GM12891 (cell line): Measurements from ENCODE around the gene ZNF543.
"Not testable (repeated sequence)": the region's sequence is repeated elsewhere in the genome, so short reads cannot be mapped to it uniquely, and the experiment has no call there.

Experiments
- DNase-seq: peaks from one replicate; pipeline ENCODE4 v3.0.0; 2011; ENCODE audit warnings: low spot score; ENCODE audit not compliant: insufficient read length
- FAIRE-seq: peaks from 2 replicates; lab custom pipeline; 2011; peaks lifted over from hg19 to GRCh38; lab: Jason Lieb, UNC
- PAX5 ChIP-seq: IDR thresholded peaks from 2 replicates; pipeline ENCODE4 v1.6.1; 2011; ENCODE audit warnings: low read length, moderate library complexity, mild to moderate bottlenecking; ENCODE audit not compliant: insufficient read depth, severe bottlenecking
- POLR2A ChIP-seq: IDR thresholded peaks from 2 replicates; pipeline ENCODE4 v1.6.1; 2011; ENCODE audit warnings: low read depth, low read length, control low read depth
- POLR2AphosphoS5 ChIP-seq: IDR thresholded peaks from 2 replicates; pipeline ENCODE4 v1.6.1; 2011; ENCODE audit warnings: low read depth, low read length, control low read depth
- POU2F2 ChIP-seq: IDR thresholded peaks from 2 replicates; pipeline ENCODE4 v1.6.1; 2011; ENCODE audit warnings: low read depth, mild to moderate bottlenecking, control low read depth, low read length, moderate library complexity
- SPI1 ChIP-seq: IDR thresholded peaks from 2 replicates; pipeline ENCODE4 v1.6.1; 2011; ENCODE audit warnings: low read depth, low read length, control low read depth
- TAF1 ChIP-seq: IDR thresholded peaks from 2 replicates; pipeline ENCODE4 v1.6.1; 2011; ENCODE audit warnings: low read depth, low read length, control low read depth

The ZNF543 gene

DNA sequence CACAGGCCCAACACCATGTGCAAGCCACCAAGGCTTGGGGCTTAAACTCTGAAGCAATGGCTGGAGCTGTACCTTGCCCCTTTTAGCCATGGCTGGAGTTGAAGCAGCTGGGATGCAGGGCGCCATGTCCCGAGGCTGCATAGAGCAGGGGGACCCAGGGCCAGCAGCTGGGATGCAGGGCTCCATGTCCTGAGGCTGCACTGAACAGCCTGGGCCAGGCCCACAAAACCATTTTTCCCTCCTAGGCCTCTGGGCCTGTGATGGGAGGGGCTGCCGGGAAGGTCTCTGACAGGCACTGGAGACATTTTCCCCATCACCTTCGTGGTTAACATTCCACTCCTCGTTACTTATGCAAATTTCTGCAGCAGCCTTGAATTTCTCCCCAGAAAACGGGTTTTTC lies 53.9 kb downstream of the ZNF543 start:
- FAIRE-seq = no peak
- DNase-seq = no peak
- TF ChIP-seq TAF1 (no peak), SPI1 (no peak), POLR2AphosphoS5 (no peak), POLR2A (no peak)

GRCh38 chr19:57374647-57375046 lies 54.4 kb downstream of the ZNF543 start:
- not testable (repeated sequence) for FAIRE-seq

GRCh38 chr19:57376151-57376550 lies 55.9 kb downstream of the ZNF543 start:
- TF ChIP-seq POLR2AphosphoS5 = no peak
- TF ChIP-seq SPI1 = no peak
- TF ChIP-seq POLR2A = no peak
- TF ChIP-seq PAX5 = no peak
- TF ChIP-seq TAF1 = no peak
- TF ChIP-seq POU2F2 = no peak
- FAIRE-seq (no peak), DNase-seq (no peak)

More at GRCh38 chr19:57374647-57375046, 54.4 kb downstream of the ZNF543 start:
- DNase-seq = not testable (repeated sequence)

GRCh38 chr19:57377498-57378146 lies 57.4 kb downstream of the ZNF543 start:
- no peak for DNase-seq
- no peak for TF ChIP-seq POLR2AphosphoS5
- no peak for TF ChIP-seq TAF1
- TF ChIP-seq POU2F2 = no peak
- peak; percentile 67 for FAIRE-seq
